ENCODE measurements around the gene CBLB.
"Not testable (repeated sequence)": the region's sequence is repeated elsewhere in the genome, so short reads cannot be mapped to it uniquely, and the experiment has no call there.

The CBLB gene

DNA sequence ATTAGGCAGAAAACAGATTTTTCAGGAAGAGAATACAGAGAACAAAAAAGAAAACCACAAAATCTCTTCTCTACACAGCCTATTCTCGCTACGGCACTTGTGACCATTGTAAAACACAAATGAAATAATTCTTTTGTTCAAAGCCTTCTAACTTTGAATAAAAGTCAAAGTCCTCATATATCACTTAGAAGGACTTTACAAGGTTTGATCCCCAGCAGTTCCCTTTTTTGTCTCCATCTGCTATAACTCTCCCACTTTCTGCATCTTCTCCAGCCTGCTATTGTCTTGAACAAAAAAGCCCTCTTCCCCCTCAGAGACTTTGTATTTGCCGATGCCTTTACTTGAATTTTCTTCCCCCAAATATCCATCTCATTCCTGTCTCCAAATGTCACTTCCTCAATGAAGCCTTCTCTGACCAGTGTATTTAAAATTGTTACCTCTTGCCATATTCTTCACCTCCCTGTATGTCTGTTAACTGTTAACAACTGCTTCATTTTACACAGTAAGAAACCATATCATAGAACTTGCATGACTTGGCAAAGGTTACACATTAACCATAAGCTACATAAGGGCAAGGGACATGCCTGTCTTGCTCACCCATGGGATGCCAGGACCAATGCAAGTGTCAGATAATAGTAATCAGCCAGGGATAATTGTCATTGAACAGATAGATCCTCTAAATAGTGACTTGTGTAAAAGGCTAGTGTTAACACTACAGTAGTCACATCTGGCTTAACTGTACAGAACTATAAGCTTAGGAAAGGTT is 122.4 kb downstream of the CBLB start:
- no peak for DNase-seq

DNA sequence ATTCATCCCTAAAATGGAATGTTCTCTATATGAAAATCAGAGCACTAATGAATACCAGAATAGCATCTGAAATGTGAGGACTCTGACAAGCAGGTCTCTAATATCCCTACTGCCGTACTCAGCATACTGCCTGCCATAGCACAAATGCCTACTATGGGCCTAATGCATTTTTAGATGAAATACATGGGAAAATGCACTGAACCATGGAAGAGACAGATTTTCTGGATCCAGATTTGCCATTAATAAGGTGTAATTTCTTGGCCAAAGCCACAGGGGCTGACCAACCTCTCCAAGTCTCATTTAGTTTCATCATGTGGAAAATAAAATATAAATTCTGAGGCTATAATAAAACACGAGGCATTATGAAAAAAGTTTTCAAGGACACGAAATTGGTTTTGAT is 123.8 kb downstream of the CBLB start:
- no peak for DNase-seq

DNA sequence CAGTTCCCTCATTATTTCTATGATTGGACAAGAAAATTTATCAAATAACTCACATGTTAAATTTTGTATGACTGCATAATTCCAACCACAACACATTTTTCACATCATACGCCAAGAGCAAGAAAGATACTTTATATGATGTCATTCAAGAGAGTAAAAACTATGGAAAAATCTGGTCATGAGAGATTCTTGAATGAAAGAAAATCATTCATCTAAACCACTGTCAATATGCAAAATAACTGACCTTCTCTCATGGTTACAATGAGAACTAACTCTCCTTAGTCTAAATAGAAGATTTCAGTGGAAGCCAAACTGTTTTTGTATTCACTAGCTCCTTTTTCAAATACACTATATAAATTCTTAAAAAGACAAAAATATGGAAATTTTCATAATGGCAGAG is 124.6 kb downstream of the CBLB start:
- no peak for DNase-seq

DNA sequence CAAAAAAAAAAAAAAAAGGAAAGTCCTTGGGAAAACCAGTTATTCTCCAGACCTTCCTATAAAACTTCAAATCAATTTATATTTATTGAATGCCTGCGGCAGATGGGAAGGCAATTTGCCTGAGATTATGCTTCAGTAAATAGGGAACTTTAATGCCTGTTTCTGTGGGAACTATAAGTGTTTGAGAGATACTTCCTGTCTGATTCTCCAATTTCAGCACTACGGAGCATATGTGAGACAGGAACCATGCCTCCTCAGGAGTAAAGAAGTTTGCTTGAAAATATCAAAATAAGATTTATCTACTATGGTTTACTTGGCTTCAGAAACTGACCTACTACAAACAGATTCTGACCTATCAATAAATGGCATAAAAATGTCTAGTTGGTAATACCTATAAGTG is 135.5 kb downstream of the CBLB start:
- DNase-seq, result no peak

DNA sequence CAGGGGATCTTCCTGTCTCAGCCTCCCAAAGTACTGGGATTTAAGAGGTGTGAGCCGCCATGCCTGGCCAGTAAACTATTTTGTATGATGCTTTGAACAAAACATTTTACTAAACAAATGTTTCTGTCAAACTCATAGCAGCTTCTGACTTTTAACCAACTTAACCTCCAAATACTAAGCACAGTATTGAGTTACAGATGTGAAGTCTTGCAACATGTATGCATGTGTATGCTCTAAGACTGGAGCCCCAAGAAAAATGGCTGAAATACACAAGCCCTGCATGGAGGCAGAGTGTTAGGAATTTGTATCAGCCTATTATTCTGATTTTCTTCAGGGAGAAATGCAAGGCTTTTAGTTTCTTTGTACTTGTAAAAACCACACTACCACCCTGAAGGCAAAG is 137.1 kb downstream of the CBLB start:
- no peak for DNase-seq

DNA sequence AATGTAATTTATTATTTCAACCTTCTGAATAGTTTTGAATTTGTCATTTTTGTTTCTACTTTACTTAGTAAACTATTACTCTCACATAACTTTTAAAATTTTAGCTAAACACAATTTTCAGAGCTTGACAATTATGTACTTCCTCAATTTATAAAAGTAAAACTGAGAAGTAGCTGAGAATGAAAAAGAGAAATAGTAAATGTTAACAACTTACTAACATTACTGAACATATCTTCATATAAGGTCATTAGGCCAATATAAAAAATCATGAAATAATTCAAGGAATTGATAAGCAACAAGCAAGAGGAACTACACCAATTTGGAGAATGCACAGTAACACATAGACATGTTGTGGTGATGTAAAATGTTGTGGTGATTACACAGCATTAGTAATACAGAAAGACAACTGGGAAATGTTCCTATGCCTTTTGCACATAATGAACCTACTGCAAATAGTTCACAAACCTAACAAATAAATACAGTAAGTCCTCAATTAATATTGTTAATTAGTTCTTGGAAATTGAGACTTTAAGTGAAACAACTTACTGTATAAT is 137.9 kb downstream of the CBLB start:
- DNase-seq, result no peak

DNA sequence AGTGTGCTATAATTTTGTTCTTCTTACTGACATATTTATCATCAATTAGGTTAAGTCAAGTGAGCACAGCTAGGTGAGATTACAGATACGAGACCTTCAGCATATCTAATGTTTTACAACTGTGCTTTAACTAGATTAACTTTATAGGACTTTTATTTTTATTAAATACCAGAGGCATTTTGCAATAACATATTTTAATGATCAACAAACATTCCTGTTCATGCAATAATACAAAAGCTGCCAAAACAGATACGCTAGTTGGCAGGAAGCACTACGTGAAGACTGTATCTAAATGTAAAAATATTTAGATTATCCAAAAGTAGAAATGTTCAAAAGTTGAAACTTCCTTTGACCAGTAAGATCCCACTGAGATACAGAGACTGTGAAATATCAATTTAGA is 139.1 kb downstream of the CBLB start:
- no peak for DNase-seq

DNA sequence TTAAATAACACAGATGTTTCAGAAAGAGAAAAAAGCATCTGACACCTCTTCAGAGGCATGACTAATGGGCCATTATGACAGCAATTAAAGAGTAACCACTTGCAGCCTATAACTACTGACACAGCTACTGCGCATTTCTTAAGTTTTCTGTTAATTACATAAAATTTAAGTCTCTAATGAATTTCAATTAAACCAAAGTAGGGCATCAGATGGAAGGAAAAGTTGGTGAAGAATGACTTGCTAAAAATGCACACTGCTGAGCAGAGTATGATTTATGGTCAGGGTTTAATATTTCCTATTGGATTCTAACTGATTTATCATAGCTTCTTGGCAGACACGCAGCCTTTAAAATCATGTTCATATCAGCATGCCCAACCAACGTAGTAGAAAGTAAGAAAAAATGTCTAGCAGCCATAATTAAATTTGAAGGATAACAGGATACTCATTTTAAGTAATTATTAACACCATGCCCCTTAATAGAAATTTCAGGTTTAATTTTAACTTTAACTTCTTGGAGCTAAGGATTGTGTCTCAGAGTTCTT is 140.0 kb downstream of the CBLB start:
- no peak for DNase-seq

DNA sequence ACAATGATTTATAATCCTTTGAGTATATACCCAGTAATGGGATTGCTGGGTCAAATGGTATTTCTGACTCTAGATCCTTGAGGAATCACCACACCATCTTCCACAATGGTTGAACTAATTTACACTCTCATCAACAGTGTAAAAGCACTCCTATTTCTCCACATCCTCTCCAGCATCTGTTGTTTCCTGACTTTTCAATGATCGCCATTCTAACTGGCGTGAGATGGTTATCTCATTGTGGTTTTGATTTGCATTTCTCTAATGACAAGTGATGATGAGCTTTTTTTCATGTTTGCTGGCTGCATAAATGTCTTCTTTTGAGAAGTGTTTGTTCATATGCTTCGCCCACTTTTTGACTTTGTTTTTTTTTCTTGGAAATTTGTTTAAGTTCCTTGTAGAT is 141.8 kb downstream of the CBLB start:
- not testable (repeated sequence) for DNase-seq

DNA sequence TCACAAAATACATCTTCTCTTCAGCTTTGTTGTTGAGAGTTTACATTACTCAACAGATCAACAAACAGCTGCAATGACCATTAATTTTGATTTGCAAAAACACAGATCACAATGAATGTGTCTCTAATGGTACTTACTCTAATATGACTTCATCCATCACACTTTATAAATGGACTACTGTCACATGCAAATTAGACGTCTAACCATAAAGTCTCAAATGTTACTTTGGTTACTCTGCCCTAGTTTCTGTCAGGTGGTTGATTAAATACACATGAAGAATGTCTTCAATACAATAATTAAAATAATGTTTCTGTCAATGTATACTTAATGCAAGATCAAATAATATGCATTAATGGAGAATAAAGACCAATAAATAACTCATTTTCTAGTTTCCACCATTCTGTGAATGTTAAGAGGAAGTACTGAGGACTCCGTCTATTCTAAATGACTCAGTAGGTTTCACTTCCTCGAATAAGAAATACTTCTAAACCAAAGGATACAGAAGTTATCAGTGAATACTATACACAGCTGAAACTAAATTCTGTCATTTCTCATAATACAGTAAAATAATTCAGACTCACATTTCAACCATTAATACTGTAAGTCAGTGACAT is 145.8 kb downstream of the CBLB start:
- no peak for DNase-seq

DNA sequence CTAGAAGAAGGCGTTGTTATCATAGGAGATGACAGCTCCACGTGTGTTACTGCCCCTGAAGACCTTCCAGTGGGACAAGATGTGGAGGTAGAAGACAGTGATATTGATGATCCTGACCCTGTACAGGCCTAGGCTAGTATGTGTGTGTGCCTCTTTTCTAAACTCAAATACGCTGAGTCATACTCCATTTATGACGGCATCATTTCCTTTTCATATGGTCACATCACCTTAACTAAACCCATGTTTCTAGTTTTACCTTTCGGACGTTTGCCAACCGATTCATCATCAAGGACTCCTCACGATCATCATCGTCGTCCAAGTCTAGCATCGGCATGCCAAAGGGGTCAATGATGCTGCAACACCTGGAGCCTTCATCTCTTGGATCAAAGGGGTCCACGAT is 149.0 kb downstream of the CBLB start:
- DNase-seq, result no peak

DNA sequence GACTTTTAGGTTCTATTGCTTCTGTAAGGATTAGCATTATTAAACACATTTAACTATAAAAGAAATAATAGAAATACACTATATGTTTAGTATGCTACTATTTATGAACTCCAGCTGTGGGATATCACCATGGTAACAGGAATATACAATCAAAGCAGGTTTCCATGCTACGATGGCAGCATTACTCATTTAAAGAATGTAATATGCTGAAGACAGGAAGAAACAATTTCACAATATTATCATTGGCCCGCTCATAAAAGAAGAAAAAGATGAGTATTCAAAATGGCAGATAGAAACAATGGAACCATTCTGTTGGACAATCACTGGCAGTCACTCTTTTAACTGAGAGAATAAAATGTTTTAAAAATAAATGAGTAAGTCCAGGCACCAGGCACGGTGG is 153.4 kb downstream of the CBLB start:
- DNase-seq, result no peak

DNA sequence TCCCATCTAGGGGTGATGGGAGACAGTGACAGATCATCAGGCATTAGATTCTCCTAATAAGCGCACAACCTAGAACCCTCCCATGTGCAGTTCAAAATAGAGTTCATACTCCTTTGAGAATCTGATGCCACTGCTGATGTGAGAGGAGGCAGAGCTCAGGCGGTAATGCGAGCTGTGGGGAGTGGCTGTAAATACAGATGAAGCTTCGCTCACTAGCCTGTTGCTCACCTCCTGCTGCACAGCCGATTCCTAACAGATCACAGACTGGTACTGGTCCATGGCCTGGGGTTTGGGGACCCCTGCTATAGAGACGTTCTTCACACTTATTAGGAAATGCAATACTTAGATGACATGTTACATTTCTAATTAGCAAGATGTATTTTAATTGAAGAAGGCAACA is 154.4 kb downstream of the CBLB start:
- no peak for DNase-seq

DNA sequence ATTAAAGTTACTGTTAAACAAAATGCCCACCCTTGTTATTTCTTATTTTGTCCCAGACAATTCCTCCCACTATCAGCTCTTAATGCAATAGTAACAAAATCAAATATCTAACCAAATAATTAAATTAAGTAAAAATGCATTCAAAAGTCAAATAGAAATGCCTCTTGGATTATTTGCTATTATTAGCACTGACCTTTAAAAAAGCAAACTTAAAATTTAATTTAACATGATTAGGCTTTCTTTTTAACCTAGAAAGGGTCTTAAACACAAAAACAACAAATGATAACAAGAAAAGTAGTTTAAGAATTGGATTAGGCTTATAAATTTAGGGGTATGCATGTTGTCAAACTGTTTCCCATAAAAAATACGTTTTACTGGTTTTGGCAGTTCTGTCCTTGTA is 159.8 kb downstream of the CBLB start:
- no peak for DNase-seq

DNA sequence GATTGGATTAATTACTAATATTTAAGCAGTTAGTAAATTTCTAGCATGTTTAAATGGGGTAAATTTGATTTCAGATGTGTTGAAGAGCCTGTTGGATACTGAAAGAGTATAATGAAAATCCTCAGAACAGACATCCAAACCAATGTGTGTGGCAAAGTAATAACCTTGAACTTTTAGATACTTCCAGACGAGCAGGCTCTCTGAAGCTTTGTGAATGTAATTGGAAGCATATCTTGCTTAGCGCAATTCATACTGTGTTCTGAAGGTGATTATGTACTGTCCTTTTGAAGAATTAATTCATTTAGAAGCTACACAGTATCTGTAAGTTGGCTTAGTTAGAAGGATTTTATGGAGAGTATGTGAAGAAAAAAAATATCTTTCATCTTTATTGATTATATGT is 161.8 kb downstream of the CBLB start:
- DNase-seq, result no peak

DNA sequence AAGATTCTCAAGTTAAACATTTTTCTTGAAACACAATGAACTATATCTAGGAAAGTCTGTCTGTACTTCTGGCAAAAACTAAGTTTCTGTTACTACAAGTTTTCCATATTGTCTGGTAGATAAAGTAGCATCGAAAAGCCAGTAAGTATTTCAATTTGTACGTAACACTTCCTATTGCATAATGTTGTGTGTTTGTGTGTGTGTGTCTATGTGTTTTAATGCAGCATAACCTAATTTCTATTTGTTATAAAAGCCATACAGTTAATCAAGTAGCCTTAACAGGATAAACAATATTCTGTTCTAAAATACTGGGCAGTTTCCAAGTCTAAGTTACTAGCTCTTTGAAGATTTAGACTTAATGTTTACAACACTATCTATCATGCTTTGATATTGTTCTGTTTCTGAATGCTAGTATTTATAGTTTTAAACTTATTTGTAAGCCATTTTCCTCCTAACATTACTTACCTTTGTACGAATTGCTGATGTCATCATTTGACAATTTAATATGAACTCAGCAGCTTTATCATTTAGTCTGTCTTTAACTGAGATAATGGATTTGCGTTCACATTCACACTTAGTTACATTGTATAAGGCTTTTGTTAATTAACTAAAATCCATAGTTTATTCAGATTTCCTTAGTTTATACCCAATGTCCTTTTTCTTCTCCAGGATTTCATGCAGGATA is 163.9 kb downstream of the CBLB start:
- no peak for DNase-seq

DNA sequence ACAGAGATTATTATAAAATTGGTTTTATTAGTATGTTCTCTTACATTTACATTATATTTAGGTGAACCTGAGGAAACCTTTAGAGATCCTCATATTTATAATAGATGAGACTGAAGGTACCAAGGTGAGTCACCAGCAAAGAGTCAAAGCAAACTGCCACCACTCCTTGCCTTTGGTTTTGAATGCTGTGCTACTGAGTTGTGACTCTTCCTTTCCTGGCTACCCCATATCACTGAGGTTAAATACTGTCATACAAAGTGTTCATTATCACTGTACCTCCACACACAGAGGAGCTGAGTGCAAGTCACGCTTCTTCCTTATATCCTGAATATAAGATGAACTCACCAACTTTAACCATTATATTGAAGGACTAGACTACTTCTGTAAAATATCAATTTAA is 168.2 kb downstream of the CBLB start:
- no peak for DNase-seq

DNA sequence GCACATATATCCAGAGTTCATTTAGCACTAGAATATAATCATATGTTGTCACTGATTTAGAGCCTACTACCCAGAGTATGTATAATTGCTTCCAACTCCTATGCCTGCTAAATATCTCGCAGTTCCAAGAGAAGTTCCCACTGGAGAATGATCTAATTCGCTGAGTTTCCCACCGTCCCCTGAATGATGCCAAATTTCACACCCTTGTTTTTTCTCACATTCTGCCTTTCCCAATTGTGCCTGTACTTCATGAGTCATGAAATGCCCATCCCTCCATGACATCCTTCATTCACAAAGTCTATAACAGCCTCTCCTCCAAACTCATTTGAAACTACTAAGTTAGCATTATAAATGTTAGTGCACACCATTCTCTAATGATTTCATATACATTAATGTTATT is 177.2 kb downstream of the CBLB start:
- no peak for DNase-seq

DNA sequence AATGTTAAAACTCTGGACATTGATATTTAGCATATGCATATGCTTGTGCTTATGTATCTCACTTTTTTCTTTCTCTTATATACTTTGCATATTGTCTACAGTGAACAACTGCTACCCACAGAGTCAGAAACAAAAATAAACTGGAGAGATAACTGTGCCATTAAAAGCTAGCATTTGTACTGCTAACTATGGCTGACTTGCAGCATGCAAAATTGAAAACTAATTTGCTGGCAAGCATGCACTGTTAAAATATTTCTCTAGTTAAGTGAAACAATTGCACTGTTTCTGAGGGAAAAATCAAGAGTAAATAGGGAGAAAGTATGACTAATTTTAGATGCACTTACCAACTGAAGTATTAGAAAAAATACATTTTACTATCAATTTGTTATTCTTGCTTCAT is 177.8 kb downstream of the CBLB start:
- no peak for DNase-seq

DNA sequence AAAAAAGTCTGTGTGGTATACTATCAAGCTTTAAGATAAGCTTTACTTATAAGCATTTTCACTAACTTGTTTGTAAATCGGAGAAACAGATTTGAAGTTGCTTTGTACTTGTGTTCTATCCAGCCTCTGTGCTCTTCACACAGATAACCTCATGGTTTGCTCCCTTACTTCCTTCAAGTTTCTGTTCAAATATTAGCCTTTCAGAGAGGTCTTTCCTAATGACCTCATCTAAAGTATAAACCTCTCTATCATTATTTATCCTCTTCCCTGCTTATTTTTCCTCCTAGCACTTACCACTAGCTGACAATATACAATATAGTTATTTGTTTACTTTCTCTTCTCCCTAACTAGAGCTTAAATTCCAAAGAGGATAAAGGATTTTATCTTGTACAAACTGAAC is 180.0 kb downstream of the CBLB start:
- DNase-seq, result no peak

DNA sequence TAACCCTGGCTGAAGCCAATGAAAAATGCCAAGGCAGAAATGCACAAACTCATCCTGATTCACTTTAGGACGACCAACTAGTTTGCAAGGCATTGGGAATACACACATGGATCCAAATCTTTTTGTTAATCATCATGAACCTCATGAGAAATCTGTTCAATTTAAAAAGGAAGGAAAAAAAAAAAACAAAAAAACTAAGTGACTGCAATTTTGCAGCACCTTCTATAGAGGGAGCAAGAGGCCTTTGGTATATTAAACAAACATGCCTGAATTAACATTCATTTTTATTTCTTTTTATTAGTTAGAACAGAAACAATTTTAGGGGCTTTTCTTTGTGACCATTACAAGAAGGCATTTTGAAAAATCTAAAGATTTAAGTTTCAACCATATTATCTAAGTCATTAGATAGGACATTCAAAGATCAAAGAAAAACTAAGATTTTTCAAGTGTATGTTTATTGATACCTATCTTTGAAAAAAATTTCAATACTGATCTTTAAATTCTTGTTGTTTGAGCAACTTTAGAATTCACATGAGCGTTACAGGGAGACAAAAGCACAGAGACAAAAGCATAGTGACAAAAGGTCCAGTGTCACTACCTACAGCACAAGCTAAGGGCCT is 182.4 kb downstream of the CBLB start:
- no peak for DNase-seq

DNA sequence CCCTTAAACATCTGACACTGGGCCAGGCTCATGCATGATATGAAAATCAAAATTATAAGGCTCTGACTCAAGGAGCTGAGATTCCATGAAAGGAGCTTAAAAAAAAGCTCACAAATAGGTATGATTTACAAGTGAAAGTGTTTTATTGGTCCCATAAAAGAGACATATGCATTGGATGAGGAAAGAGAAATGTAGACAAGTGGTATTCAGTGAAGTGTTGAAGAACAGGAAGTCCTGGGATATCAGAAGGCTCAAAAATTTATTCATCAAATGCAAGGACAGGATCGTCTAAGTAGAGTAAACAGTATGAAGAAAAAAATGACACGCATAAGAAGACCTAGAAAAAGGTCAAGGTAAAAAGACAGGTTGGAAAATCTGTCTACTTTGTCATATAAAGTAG is 188.9 kb downstream of the CBLB start:
- DNase-seq, result no peak

DNA sequence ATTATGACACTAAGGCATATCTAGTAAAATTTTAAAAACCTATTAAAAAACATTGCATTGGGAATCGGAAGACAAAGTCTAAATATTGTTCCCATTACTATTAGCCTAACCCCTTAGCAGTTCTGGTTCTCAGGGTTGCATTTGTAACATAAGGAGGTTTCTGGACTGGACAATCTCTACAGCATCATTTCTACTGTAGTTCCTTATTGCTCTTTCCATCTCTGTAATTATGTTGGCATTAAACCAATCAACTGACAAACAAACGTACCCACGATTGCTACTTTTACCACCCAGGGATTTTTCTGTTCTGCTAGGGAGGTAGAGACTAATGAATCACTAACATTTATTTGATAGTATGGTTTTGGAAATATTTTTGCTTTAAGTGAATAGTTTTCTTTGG is 190.8 kb downstream of the CBLB start:
- no peak for DNase-seq
